Stimulated activated CD4-positive, alpha-beta T cell treated with anti-CD3 and anti-CD28 coated beads, Interleukin-15, amount 100 ng/mL, for 24 hours (primary cell): ENCODE results near the gene SPSB1.

Source experiments
- DNase-seq: peaks from one replicate; pipeline ENCODE4 v3.0.0-alpha.2; 2020

SPSB1 gene

GRCh38 chr1:9292361-9293240 lies at the start of gene SPSB1:
Gene SPSB1 (plus strand): TSS chr1:9292894. CDS start chr1:9355892, 62,998 bp downstream.
- DNase-seq: peak; percentile 72

- no peak for DNase-seq
Observed at GRCh38 chr1:9243066-9243739, 49.5 kb upstream of the SPSB1 start.

GRCh38 chr1:9244501-9245229 lies 48.0 kb upstream of the SPSB1 start:
- DNase-seq: no peak

- no peak for DNase-seq
Observed at GRCh38 chr1:9245230-9245619, 47.5 kb upstream of the SPSB1 start.

GRCh38 chr1:9245661-9246060 lies 47.0 kb upstream of the SPSB1 start:
- no peak for DNase-seq

- no peak for DNase-seq
Observed at GRCh38 chr1:9246215-9246614, 46.5 kb upstream of the SPSB1 start.

- no peak for DNase-seq
Observed at GRCh38 chr1:9246841-9247785, 45.6 kb upstream of the SPSB1 start.

GRCh38 chr1:9247894-9248293 lies 44.8 kb upstream of the SPSB1 start:
- DNase-seq: no peak

- no peak for DNase-seq
Observed at GRCh38 chr1:9248341-9249262, 44.1 kb upstream of the SPSB1 start.

GRCh38 chr1:9249263-9249533 lies 43.5 kb upstream of the SPSB1 start:
- DNase-seq: no peak

GRCh38 chr1:9249534-9250410 lies 42.9 kb upstream of the SPSB1 start:
- DNase-seq: peak; percentile 51

- DNase-seq: no peak
Observed at GRCh38 chr1:9250411-9251381, 42.0 kb upstream of the SPSB1 start.

- DNase-seq: no peak
Observed at GRCh38 chr1:9251501-9251900, 41.2 kb upstream of the SPSB1 start.

- DNase-seq: no peak
Observed at GRCh38 chr1:9253004-9253403, 39.7 kb upstream of the SPSB1 start.

GRCh38 chr1:9253453-9254105 lies 39.1 kb upstream of the SPSB1 start:
- DNase-seq: no peak

GRCh38 chr1:9256332-9256731 lies 36.4 kb upstream of the SPSB1 start:
- no peak for DNase-seq

GRCh38 chr1:9257851-9258250 lies 34.8 kb upstream of the SPSB1 start:
- no peak for DNase-seq

GRCh38 chr1:9258629-9259028 lies 34.1 kb upstream of the SPSB1 start:
- no peak for DNase-seq
